ENCODE data around the gene UBE2V1. TPM values are rescaled to one million over a fixed set of nuclear protein-coding genes. Genes with fewer than 3 reads are reported as not detected.

Gene UBE2V1
- total RNA-seq, 4 donors from 2014 or later: 45.6 to 124 (median 62.9) TPM

GRCh38 chr20:50098259-50098658 is 14.7 kb downstream of the UBE2V1 start:
- Histone ChIP-seq H3K9me3 (no peaks in the 10 kb centered on the region), H3K4me3 (no peak overlapping the region), H3K4me1 (peaks cover 0 to 4% of the 10 kb centered on the region in 2 donors), H3K27me3 (no peaks in the 10 kb centered on the region), H3K27ac (no peak overlapping the region), H3K36me3 (no peaks in the 10 kb centered on the region)
- no peak for DNase-seq
- no peak for TF ChIP-seq CTCF (IDR thresholded peaks at IDR 0.05)
- intact Hi-C loops (cut with DNase I; ENCODE audit: low total_unique reads): no loop called here

DNA sequence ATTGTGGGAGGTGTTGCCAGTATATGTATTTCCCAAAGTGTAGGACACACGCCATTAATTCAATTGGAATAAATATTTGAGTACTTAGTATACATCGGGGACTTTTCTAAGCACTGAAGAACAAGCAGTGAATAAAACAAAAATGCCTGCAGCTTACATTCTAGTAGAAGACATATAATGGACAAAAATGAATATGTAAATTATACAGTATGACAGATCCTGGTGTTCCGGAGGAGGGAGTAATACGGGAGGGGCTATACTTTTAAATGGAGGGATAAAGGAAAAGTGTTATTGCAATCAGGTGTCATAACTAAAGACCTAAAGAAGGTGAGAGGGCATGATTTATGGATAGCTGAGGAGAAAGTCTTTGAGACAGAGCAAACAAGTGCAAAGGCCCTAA is 15.1 kb downstream of the UBE2V1 start:
- H3K4me1 ChIP-seq: peaks cover 0 to 4% of the 10 kb centered on the region in 2 donors
- intact Hi-C loops (cut with DNase I; ENCODE audit: low total_unique reads): no loop called here
- H3K9me3 ChIP-seq: no peaks in the 10 kb centered on the region
- no peaks in the 10 kb centered on the region for H3K27me3 ChIP-seq
- no peaks in the 10 kb centered on the region for H3K36me3 ChIP-seq
- no peak overlapping the region for H3K4me3 ChIP-seq
- no peak overlapping the region for H3K27ac ChIP-seq
- no peak for TF ChIP-seq CTCF (IDR thresholded peaks at IDR 0.05)
- no peak for TF ChIP-seq POLR2A (IDR thresholded peaks at IDR 0.05)
- DNase-seq: no peak

- intact Hi-C loops (cut with DNase I; ENCODE audit: low total_unique reads): no loop called here
- TF ChIP-seq CTCF (IDR thresholded peaks at IDR 0.05) (no peak), POLR2A (IDR thresholded peaks at IDR 0.05) (no peak)
- no peak overlapping the region for H3K4me3 ChIP-seq
- H3K4me1 ChIP-seq: peaks cover 0 to 4% of the 10 kb centered on the region in 2 donors
- H3K27ac ChIP-seq: no peak overlapping the region
- no peaks in the 10 kb centered on the region for H3K36me3 ChIP-seq
- no peaks in the 10 kb centered on the region for H3K27me3 ChIP-seq
- no peaks in the 10 kb centered on the region for H3K9me3 ChIP-seq
- no peak for DNase-seq
Measured at GRCh38 chr20:50096237-50096636, 16.7 kb downstream of the UBE2V1 start.

- Histone ChIP-seq H3K4me1 (peaks cover 0 to 4% of the 10 kb centered on the region in 2 donors), H3K27me3 (no peaks in the 10 kb centered on the region), H3K9me3 (no peaks in the 10 kb centered on the region), H3K4me3 (no peak overlapping the region), H3K27ac (no peak overlapping the region), H3K36me3 (no peaks in the 10 kb centered on the region)
- TF ChIP-seq CTCF (IDR thresholded peaks at IDR 0.05) (no peak), POLR2A (IDR thresholded peaks at IDR 0.05) (no peak)
- intact Hi-C loops (cut with DNase I; ENCODE audit: low total_unique reads): no loop called here
- no peak for DNase-seq
Measured at GRCh38 chr20:50095476-50096078, 17.4 kb downstream of the UBE2V1 start.

DNA sequence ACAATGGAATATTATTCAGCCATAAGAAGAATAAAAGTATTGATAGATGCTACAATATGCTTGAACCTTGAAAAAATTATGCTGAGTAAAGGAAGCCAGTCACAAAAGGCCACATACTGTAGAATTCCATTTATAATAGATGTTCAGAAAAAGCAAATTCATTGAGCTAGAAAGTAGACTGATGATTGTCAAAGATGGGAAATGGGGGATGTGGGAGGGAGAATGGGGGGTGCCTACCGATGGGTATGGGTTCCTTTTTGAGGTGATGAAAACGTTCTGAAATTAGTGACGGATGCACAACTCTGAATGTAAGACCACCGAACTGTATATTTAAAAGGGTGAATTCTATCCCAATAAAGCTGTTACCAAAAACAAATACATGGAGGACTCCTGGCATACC is 18.4 kb downstream of the UBE2V1 start:
- H3K4me1 ChIP-seq: peaks cover 0 to 4% of the 10 kb centered on the region in 2 donors
- intact Hi-C loops (cut with DNase I; ENCODE audit: low total_unique reads): no loop called here
- no peak overlapping the region for H3K4me3 ChIP-seq
- H3K9me3 ChIP-seq: no peaks in the 10 kb centered on the region
- DNase-seq: no peak
- no peaks in the 10 kb centered on the region for H3K27me3 ChIP-seq
- no peak overlapping the region for H3K27ac ChIP-seq
- TF ChIP-seq POLR2A (IDR thresholded peaks at IDR 0.05) (no peak), CTCF (IDR thresholded peaks at IDR 0.05) (no peak)
- no peaks in the 10 kb centered on the region for H3K36me3 ChIP-seq

Measured in uterus (tissue), 4 donors.